ENCODE data around the gene NAALADL2.

NAALADL2 gene

DNA sequence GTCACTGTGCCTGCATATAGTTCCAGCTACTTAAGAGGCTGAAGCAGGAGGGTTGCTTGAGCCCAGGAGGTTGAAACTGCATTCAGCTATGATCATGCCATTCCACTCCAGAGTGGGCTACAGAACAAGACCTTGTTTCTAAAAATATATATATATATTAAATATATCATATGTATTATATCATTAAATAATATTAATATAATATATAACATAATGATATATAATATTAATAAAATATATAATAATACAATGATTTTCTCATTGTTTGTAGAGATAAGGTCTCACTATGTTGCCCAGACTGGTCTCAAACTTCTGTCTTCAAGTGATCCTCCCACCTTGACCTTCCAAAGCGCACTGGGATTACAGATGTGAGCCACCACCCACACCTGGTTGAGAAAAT lies 101.8 kb downstream of the NAALADL2 start:
- H3K9me2 ChIP-seq (ENCODE audit: low read depth, low read length), result no peaks in the 10 kb centered on the region
- TF ChIP-seq EZH2 (IDR thresholded peaks at IDR 0.05; ENCODE audit: borderline replicate concordance, low read length), result no peak
- TF ChIP-seq CTCF (IDR thresholded peaks at IDR 0.05; ENCODE audit: low read length), result no peak
- no peaks in the 10 kb centered on the region for H3K27me3 ChIP-seq (ENCODE audit: insufficient read depth, low read length)

GRCh38 chr3:174973465-174973864 lies 114.3 kb downstream of the NAALADL2 start:
- Histone ChIP-seq H3K27me3 (ENCODE audit: insufficient read depth, low read length) (no peaks in the 10 kb centered on the region; the same call in 1 of the 2 replicates), H3K27ac (ENCODE audit: low read depth, low read length, poor library complexity, severe bottlenecking) (no peak overlapping the region), H3K4me2 (ENCODE audit: low read length) (no peak overlapping the region), H2AFZ (ENCODE audit: low read length) (no peak overlapping the region), H3K9me3 (ENCODE audit: low read length) (no peaks in the 10 kb centered on the region), H3K79me2 (ENCODE audit: insufficient read depth, low read length) (no peaks in the 10 kb centered on the region), H3K4me1 (ENCODE audit: insufficient read depth, low read length, severe bottlenecking) (no peaks in the 10 kb centered on the region), H3F3A (ENCODE audit: insufficient read depth, low read length) (no peaks in the 10 kb centered on the region), H4K20me1 (ENCODE audit: insufficient read depth, low read length) (no peaks in the 10 kb centered on the region), H3K9me2 (ENCODE audit: low read depth, low read length) (no peaks in the 10 kb centered on the region; the same call in 1 of the 2 replicates), H3K4me3 (ENCODE audit: low read depth, low read length, poor library complexity, severe bottlenecking) (no peak overlapping the region), H3K36me3 (ENCODE audit: insufficient read depth, low read length) (no peaks in the 10 kb centered on the region), H3K9ac (ENCODE audit: low read length) (no peak overlapping the region)
- no peak for TF ChIP-seq CTCF (IDR thresholded peaks at IDR 0.05; ENCODE audit: low read length)
- no peak for TF ChIP-seq EZH2 (IDR thresholded peaks at IDR 0.05; ENCODE audit: borderline replicate concordance, low read length)

More for the DNA sequence above, 101.8 kb downstream of the NAALADL2 start:
- Histone ChIP-seq H3K9me3 (ENCODE audit: low read length) (no peaks in the 10 kb centered on the region), H3K9ac (ENCODE audit: low read length) (no peak overlapping the region), H3K27ac (ENCODE audit: low read depth, low read length, poor library complexity, severe bottlenecking) (no peak overlapping the region), H3K4me3 (ENCODE audit: low read depth, low read length, poor library complexity, severe bottlenecking) (no peak overlapping the region), H4K20me1 (ENCODE audit: insufficient read depth, low read length) (no peaks in the 10 kb centered on the region), H2AFZ (ENCODE audit: low read length) (no peak overlapping the region), H3K4me1 (ENCODE audit: insufficient read depth, low read length, severe bottlenecking) (no peaks in the 10 kb centered on the region), H3K36me3 (ENCODE audit: insufficient read depth, low read length) (no peaks in the 10 kb centered on the region), H3F3A (ENCODE audit: insufficient read depth, low read length) (no peaks in the 10 kb centered on the region), H3K4me2 (ENCODE audit: low read length) (no peak overlapping the region), H3K79me2 (ENCODE audit: insufficient read depth, low read length) (no peaks in the 10 kb centered on the region)

DNA sequence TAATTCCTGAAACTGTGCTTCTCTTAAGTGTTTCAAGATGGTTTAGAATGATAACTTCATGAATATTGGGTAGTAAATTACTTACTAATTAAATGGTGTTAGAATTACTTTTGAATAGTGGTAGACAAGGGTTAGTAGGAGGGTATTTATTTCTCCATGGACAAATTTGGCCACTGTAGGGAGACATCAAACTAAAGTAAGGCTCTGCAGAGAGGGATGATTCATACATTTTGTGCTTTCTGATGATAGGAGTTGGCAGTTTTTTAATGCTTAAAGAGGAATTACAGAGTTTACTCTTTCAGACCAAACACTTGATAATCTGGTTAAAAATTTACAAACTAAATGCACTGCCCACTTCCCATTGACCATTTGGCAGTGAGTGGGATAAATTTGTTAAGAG lies 127.6 kb downstream of the NAALADL2 start:
- H3K4me2 ChIP-seq (ENCODE audit: low read length), result no peak overlapping the region
- no peaks in the 10 kb centered on the region for H4K20me1 ChIP-seq (ENCODE audit: insufficient read depth, low read length)
- H3K4me1 ChIP-seq (ENCODE audit: insufficient read depth, low read length, severe bottlenecking), result no peaks in the 10 kb centered on the region
- no peaks in the 10 kb centered on the region for H3K79me2 ChIP-seq (ENCODE audit: insufficient read depth, low read length)
- H3K36me3 ChIP-seq (ENCODE audit: insufficient read depth, low read length), result no peaks in the 10 kb centered on the region
- no peak overlapping the region for H2AFZ ChIP-seq (ENCODE audit: low read length)
- H3F3A ChIP-seq (ENCODE audit: insufficient read depth, low read length), result no peaks in the 10 kb centered on the region
- TF ChIP-seq CTCF (IDR thresholded peaks at IDR 0.05; ENCODE audit: low read length) (no peak), EZH2 (IDR thresholded peaks at IDR 0.05; ENCODE audit: borderline replicate concordance, low read length) (no peak)
- no peak overlapping the region for H3K4me3 ChIP-seq (ENCODE audit: low read depth, low read length, poor library complexity, severe bottlenecking)
- H3K9me3 ChIP-seq (ENCODE audit: low read length), result no peaks in the 10 kb centered on the region
- H3K9me2 ChIP-seq (ENCODE audit: low read depth, low read length), result no peaks in the 10 kb centered on the region
- no peak overlapping the region for H3K27ac ChIP-seq (ENCODE audit: low read depth, low read length, poor library complexity, severe bottlenecking)
- no peaks in the 10 kb centered on the region for H3K27me3 ChIP-seq (ENCODE audit: insufficient read depth, low read length)
- H3K9ac ChIP-seq (ENCODE audit: low read length), result no peak overlapping the region

Data from OCI-LY1 (cell line).